Activated T-helper 9 cell treated with anti-CD3 and anti-CD28 coated beads, Interleukin-2, amount 50 U/mL, for 16 hours (primary cell): ENCODE results near the gene RSPH3.
"Not testable (repeated sequence)": the region's sequence is repeated elsewhere in the genome, so short reads cannot be mapped to it uniquely, and the experiment has no call there.

Experiments
- DNase-seq: peaks from one replicate; pipeline ENCODE4 v3.0.0-alpha.2; 2020; ENCODE audit warnings: low read depth

The RSPH3 gene

GRCh38 chr6:158972241-158973233 is 27.5 kb downstream of the RSPH3 start:
- DNase-seq: no peak

GRCh38 chr6:158970640-158971275 is 29.2 kb downstream of the RSPH3 start:
- DNase-seq: no peak

GRCh38 chr6:158969148-158969547 is 30.9 kb downstream of the RSPH3 start:
- no peak for DNase-seq

DNA sequence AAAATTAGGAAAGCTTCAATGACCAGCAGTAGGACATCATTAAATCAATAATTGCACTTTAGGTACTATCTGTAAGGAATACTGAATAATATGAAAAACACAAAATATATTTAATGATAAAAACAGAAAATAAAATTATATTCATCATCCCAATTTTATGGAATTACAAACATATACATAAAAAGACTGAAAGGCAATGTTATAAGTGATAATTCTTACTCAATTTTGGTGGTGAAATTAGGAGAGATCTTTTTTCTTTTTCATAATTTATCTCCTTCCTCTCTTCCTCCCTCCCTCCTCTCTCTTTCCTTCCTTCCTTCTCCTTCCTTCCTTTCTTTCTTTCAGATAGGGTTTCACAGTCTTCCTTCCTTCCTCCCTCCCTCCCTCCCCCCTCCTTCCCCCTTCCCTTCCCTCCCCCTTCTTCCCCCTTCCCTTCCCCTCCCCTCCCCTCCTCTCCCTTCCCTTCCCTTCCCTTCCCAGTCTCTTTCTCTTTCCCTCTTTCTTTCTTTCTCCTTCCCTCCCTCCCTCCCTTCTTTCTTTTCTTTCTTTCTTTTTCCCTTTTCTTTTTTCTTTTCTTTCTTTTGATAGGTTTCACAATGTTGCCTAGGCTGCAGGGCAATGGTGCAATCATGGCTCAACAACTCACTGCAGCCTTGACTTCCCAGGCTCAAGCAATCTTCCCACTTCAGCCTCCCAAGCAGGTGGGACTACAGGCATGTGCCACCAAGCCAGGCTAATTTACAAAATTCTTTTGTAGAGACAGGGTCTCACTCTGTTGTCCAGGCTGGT is 36.8 kb downstream of the RSPH3 start:
- no peak for DNase-seq

GRCh38 chr6:158962371-158962770 is 37.6 kb downstream of the RSPH3 start:
- no peak for DNase-seq

DNA sequence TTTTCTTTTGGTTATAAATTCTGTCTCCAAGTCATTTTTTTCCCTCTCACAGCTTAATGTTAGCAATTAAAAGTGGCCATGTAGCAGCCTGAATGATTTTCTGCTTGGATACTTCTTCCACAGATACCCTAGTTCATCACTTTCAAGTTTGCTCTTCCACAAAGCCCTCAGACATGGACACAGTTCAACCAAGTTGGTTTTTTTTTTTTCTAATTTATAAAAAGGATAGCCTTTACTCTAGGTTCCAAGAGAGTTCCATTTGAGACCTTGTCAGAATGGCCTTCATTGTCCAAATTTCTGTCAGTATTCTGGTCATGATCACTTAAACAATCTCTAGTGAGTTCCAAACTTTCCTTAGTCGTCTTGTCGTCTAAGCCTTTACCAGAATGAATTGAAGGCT is 40.0 kb downstream of the RSPH3 start:
- DNase-seq: no peak

DNA sequence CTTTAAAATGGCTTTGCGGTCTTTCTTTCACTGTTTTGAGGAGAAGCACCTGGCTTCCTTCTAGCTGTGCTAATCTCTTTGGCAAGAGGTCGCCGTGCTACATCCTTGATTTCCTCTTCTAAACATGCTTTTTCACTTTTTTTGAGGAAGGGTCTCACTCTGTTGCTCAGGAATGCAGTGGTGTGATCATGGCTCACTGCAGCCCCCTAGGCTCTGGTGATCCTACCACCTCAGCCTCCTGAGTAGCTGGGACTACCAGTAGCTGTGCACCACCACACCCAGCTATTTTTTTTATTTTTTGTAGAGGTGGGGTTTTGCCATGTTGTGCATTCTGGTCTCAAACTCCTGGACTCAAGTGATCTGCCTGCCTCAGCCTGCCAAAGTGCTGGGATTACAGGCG is 40.5 kb downstream of the RSPH3 start:
- no peak for DNase-seq

- no peak for DNase-seq
Observed at GRCh38 chr6:158958504-158959386, 41.3 kb downstream of the RSPH3 start.

DNA sequence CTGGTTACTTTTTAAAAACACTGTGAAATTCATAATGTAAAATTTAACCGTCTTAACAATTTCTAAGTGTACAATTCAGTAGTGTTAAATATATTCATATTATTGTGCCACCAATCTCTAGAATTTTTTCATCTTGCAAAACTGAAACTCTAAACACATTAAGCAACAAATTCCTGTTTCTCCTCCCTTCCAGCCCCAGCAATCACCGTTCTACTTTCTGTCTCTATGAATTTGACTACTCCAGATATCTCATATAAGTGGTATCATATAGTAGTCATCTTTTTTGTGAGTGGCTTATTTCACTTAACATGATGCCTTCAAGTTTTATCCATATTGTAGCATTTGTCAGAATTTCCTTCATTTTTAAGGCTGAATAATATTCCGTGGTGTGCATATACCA is 44.7 kb downstream of the RSPH3 start:
- no peak for DNase-seq

GRCh38 chr6:158954753-158955152 is 45.2 kb downstream of the RSPH3 start:
- DNase-seq: no peak

- DNase-seq: not testable (repeated sequence)
Observed at GRCh38 chr6:158952011-158952410, 48.0 kb downstream of the RSPH3 start.

GRCh38 chr6:158951565-158951964 is 48.4 kb downstream of the RSPH3 start:
- not testable (repeated sequence) for DNase-seq

DNA sequence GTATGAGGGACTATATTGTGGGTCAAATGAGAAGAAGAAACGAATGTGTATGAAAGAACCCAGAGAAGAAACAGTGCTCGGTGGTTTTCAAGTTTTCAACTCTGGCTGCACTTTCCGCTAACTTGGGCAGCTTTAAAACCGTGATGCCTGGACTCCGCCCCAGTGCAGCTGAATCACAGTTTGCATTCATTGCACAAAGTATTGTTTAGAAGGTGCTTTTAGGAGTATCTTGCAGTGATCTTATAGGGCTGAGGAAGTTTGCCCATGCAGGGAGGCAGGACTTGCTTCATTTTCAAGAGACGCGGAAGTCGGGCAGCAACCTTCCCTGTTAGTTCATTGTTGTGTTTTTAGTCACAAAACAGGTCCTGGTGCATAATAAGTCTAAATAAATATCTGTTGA is 52.7 kb downstream of the RSPH3 start:
- no peak for DNase-seq

DNA sequence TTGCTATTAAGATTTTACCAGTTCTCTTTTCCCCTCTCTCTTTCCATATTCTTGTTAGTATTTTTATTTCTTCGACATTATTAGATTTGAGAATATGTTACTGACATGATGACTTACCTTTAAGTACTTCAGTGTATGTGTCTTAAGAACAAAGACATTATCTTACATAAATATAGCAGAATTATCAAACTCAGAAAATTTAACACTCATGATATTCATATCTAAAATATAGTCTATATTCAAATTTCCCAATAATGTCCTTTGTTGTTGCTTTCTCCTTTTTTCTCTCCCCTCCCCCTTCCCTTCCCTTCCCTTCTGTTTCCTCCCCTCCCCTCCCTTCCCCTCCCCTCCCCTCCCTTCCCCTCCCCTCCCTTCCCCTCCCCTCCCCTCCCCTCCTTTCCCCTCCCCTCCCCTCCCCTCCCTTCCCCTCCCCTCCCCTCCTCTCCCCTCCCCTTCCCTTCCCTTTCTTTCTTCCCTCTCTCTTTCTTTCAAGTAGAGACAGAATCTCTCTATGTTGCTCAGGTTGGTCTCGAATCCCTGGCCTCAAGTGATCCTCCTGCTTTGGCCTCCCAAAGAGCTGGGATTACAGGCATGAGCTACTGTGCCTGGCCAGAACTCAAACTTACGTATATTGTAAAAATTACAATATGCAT is 56.5 kb downstream of the RSPH3 start:
- DNase-seq: no peak

DNA sequence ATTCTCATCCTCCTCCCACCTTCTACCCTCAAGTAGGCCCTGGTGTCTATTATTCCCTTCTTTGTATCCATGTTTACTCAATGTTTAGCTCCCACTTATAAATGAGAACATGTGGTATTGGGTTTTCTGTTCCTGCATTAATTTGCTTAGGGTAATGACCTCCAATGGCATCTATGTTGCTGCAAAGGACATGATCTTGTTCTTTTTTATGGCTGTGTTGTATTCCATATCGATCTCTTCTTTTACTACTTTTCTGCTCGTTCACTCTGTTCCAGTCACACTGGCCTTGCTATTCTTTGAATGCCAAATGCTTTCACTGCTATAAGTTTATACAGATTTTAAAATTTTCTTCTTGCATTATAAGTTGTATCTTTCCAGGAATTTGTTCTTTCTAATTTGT is 57.7 kb downstream of the RSPH3 start:
- no peak for DNase-seq

DNA sequence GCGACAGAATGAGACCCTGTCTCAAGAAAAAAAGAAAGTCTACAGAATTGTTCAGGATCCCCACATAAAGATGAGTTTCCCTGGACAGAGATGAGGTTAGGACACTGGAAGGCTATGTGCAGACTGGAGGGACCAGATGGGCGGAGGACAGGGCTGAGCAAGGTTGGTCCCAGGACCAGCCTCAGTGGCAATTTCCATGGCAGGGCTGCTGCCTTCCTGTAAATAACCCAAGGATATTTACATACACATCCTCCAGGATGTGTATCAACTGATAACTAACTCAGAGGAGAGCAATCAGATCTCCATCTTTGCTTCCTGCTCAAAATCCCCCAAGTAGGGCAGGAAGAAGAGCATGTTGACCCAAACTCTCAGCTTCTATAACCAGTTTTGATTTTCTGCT is 58.8 kb downstream of the RSPH3 start:
- DNase-seq: no peak

GRCh38 chr6:158939255-158940159 is 60.5 kb downstream of the RSPH3 start:
- DNase-seq: no peak

- DNase-seq: no peak
Observed at GRCh38 chr6:158938811-158939254, 61.2 kb downstream of the RSPH3 start.

DNA sequence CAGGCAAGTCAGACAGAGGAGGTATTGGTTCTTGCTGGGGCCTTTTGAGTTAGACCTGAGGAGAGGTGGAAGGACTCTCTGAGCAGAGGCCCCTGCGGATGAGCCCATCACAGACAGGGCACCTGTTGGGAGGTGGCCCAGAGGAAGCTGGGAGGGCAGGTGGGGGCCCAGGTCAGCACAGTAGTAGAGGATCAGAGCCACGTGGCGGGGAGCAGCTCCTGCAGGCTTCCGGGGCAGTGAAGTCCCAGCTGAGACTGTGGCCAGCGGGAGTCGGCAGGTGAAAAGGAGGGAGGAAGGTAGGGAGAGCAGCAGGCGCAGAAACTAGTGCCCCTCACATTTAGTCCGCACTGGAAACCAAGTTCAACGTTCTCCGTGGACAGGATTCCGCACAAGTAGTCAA is 61.8 kb downstream of the RSPH3 start:
- DNase-seq: no peak

GRCh38 chr6:158934157-158934556 is 65.8 kb downstream of the RSPH3 start:
- no peak for DNase-seq
